NCI-H128 (cell line): ENCODE results near the gene KLF3.

Source experiments
- DNase-seq: peaks from one replicate; lab custom pipeline; 2025; ENCODE audit not compliant: unreplicated experiment; lab: John Stamatoyannopoulos, UW

Gene KLF3

DNA sequence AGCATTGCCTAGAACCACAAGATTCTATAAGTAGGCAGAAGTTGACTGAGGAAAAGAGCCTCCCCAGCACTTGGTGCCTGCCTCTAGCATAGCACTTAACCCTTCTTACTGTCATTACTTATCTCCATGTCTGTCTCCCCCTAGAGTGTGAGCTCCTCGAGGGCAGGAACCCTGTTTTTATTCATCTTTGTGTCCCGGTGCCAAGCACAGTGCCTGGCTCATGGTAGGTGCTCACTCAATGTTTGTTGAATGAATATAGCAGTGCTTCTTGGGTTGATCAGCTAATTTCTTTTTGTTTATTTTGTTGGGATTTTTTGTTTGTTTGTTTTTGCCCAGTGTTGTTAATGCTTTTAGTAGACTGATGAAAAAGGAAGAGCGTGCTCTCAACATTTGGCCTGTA is 30.3 kb downstream of the KLF3 start:
- DNase-seq, result no peak

DNA sequence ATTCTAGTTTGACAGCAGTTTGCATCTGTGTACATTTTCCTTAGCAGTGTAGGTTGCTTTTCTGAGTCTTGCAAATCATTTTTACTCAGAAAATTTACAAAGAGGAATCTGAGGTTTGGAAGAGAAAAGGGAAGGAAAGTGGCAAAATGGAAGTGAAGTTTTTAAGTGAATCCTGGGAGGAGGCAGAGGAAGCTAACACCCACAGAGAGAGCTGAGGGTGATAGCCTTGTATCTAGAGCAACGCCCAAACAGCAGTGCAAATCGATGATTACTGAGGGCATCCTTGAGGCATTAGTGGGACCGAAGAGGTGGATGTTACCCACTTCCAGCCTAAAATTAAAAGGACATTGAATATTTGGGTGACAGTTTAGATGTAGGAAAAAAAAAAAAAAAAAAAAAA is 31.8 kb downstream of the KLF3 start:
- DNase-seq, result no peak

DNA sequence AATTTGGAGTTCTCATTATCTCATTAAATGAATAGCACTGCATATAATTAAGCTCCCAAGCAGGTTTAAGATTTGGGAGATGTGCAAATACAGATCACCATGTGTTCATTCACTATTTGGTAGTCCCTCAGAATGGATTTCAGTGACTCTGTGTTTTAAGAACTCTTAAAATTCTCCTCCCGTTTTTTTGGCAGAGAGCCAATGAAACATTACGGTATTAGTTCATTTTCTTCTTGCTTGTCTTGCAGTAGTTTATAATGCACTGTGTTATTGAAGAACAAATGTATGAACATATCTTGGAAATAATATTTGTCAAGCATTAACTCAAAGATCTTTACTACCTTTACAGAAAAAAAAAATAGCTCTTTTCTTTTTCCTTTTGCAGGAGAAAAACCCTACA is 32.7 kb downstream of the KLF3 start:
- no peak for DNase-seq

DNA sequence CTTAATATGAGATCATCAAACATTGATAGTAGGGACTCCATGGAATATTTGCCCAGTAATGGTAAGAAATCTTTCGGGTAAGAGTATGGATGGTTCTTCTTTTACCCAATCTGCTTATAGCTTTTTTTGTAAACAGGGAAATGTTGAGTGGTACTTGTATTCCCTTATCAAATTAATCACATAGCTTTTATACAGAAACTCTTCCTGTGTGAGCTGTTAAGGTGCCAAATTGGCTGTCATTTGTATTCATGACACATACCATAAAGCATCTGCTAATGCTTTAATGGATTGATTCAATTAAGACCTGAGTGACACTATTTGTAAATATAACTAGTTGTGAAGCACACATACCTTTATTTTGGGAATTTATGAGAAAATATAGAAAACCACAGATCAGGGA is 34.2 kb downstream of the KLF3 start:
- no peak for DNase-seq

DNA sequence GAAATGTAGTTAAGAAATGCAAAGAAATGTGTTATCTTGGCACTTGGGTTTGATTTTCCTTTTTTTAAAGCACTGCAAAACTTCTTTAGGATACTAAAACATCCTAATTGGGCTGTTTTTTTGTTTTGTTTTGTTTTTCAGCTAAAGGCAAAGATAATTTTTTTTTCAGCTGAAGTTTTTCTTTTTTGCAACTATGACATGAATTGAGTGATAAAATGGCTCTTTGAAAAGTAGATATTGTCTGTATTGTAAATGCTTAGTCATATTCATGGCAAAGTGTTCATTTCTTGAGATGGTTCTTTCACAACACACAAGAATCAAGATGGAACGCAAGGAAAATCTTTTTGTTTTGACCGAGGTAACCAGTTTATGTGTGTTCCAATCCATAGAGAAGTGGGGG is 35.1 kb downstream of the KLF3 start:
- DNase-seq, result no peak

DNA sequence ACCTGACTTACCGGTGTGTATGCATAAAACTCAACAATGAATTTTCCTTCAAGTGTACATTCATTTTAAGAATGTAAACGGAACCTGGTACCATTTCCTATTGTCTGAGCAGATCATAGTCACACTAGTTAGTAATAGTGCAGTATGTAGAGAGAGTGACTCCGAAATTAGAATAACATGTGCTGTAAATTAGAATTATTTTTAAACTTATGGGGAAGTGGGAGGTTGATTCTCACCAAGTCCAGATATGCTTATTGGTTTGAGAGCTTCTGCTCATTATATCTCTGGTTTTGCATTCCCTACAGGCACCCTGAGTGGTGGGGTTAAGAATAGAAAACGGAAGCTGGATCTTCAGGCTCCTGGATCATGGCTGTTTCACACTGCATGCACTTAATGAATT is 39.6 kb downstream of the KLF3 start:
- DNase-seq, result no peak

DNA sequence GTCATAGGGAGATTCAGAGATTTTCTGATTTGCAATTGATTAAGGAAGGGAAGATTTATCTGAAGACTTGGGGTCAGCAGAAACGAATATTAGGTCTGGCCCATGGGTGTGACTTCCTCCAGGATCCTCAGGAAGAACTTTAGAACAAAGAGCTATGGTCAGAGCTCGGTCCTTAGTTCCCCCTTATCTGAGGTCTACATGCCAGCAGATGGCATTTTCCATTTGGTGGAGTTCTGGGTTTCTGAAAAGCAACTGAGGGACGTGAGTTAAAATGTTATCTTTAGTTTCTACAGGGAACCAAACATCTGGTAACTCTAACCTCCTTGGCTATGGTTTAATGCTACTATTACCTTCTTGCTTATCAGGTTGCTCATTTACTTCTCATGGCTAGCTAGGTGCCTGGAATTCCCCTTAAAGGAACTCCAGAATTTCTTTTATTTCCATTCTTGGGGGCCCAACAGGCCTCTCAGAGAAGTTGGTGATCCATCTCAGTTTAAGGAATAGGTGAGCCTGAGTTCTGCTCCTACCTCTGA is 40.7 kb downstream of the KLF3 start:
- no peak for DNase-seq

DNA sequence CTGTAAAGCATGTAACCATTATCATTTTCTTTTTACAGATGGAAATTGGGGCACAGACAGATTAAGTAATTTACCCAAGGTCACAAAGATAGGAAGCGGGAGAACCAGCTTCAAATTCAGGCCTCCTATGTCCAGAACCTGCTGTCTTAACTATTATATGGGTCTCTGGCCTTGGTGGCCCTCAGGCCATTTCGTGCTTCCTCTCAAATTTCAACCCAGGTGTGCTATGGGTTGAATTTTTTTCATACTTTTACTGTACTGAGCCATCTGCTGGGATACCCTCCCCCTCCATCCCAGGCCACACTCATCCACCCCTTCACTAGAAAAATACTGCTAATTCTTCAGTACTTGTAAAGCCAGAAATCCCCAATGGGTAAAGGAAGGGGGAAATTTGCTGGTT is 42.3 kb downstream of the KLF3 start:
- no peak for DNase-seq

DNA sequence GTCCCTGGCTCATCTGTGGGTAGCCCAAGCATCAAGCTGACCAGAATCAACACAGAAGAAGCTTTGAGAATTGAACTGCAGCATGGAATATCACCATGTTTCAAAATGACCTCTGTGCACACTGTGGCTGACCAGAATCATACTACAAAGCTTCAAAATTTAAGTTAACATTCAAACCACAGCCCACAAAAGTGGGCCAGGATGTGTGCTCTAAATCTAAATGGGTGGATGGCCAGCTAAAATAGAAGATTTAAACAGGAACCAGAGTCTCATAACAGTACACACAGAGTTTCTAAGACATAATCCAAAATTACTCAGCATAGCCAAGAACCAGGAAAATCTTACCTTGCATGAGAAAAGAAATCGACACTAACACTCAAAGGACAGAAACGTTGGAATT is 46.1 kb downstream of the KLF3 start:
- no peak for DNase-seq

DNA sequence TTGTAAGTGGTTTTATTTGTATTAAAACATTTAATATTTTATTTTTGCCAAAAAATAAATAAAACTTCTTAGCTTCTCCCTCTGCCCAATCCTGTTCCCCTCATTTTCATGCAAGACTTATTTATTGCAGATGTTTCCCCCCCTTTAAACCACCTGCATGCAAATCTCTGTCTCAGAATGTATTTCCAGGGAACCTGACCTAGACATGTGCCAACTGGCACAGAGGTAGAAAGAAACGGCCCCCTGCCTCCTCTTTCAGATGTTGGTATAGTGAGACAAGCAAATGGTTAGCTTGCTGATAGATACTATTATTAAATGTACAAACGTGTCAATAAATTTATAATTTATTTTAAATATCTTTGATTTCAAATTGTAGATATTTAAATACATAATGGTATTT is 47.1 kb downstream of the KLF3 start:
- DNase-seq, result no peak

DNA sequence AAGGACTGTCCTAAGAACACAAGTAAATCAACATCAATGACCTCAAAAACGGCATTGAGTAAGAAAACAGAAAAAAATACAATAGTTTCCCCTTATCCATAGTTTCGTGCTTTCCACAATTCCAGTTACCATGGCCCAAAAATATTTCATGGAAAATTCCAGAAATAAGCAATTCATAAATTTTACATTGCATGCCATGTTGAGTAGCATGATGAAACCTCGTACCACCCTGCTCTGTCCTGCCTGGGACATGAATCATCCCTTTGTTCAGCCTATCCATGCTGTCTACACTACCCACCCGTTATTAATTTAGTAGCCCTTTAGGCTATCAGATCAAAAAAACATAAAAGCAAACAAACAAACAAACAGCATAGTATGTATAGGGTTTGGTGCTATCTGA is 51.1 kb downstream of the KLF3 start:
- no peak for DNase-seq

DNA sequence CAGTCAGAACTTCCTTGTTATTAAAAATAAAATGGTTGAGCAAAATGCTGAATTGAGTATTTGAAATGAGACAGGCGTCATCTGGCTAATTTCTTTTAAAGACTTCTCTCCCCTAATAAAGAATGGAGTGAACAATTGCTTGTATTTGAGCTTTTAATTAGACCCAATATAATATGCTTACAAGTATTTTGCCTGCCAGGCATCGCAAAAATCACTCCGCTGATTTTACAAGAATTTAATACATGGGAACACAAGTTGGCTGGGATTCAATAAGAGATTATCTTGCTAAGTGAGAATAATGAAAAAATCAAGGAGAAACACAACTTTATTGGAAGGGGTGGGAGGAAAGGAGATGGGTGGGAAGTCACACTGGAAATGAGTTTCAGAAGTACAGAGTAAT is 52.3 kb downstream of the KLF3 start:
- no peak for DNase-seq

DNA sequence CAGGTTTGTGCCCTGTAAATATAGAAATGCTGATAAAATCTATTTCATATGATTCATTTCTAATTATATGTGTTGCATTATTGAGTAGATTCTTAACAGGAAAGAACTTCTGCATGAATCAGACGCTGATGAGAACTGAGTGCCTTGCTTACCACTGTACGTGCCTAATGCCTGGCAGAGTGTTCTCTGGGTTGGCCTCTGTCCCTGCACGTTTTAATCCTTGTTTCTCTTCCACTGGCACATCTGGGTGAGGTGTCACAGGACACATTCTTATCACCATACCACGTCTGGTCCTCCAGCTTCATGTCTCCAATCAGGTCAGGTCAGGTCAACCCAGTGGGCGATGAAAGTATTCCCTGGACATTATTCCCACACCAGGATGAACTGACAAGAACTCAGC is 53.6 kb downstream of the KLF3 start:
- no peak for DNase-seq

DNA sequence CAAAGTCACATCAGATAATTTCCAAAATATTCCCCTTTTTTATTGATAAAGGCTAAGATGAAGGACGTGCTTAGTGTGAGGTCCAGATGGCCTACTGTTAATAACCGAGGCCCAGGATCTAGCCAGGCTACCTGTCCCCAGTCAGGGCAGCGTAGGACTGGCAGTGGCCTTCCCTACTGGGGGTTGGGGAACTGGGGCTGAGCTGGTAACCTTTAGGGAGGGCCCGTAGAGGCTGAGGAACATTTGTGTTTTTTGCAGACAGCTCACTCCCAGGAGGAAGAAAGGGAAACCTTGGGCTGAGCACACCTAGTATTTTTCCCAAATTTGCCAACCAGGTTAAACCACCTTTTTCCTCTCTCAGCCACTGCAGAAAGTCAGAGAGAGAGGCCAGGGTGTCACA is 59.1 kb downstream of the KLF3 start:
- no peak for DNase-seq

DNA sequence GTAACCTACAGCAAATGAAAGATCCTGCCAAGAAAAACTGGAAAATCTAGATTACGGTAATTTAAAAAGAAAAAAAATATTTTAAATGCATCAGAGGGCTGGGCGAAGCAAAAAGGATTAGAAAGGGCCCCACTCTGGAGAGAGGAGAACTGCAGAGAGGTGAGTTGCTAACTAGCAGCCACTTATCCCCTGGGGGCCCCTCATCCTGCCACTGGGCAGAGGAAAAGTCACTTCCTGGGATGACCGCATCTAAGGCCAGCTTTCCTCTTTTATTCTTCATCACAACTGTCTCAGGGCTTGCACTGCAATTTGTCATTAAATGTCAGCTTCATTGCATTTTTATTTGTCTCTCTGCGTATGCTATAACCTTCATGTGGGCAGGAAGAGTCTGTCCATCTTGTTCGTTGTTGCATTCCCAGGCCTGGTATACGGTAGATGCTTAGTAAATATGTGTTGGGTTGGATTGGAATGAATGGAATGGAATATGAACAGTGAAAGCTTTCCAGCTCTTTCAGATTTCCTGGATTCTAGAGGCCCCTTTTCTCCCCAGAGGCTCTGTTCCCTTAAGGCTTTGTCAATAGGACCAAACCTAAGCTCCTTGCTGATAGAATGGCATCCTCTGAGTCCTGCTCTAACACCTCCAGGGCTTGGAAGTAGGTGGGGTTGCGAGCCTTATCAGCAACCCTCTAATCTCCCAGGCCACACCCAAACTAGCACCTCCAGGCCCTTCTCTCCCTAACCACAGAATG is 59.9 kb downstream of the KLF3 start:
- no peak for DNase-seq

DNA sequence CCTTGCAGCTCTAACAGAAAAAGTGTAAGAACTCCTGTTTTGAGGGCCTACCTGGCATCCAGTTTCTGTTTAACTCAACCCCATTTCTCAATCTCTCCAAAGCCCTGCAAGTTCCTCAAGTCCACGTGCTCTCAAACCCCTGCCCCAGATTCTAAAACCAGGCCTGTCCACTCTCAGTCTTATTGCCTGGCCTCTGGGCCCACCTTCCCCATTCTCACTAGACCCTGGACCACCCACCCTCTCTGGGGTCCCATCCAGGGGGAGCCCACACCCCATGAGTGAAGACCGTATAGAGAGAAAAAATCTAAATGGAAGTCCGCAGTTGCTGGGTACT is 60.4 kb downstream of the KLF3 start:
- no peak for DNase-seq

DNA sequence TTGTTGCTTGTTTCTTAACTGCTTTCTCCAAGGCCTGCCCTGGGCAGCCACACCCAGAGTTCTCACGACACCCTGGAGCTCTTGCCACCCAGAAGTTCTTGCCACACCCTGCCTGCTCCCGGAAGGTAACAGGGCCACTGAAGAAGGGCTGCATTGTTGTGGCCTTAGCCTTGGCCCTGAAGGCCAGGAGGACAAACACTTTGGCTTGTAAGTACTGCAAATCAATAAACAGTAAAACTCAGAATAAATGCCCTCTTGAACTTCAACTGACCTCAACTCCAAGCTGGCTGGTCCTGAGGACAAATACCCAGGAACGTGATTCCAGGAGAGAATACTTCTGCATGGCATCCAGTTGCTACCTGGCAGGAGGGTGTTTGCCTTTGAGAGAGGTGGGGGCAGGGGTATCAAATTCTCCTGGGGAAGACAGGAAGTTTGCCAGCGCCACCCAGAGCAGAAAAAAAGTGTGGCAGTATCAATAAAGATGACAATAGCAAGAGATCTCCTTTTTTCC is 64.7 kb downstream of the KLF3 start:
- no peak for DNase-seq

DNA sequence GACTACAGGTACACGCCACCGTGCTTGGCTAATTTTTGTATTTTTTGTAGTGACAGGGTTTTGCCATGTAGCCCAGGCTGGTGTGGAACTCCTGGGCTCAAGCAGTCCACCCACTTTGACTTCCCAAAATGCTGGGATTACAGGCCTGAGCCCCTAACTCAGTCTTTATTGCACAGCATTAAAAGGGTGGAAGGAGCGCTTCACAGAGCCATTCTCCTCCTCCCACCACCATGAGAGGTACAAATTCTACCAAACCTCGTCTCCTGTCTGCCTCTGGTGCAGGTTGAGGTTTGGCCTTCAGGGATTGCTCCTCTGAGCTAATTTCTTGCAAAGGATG is 66.5 kb downstream of the KLF3 start:
- no peak for DNase-seq

DNA sequence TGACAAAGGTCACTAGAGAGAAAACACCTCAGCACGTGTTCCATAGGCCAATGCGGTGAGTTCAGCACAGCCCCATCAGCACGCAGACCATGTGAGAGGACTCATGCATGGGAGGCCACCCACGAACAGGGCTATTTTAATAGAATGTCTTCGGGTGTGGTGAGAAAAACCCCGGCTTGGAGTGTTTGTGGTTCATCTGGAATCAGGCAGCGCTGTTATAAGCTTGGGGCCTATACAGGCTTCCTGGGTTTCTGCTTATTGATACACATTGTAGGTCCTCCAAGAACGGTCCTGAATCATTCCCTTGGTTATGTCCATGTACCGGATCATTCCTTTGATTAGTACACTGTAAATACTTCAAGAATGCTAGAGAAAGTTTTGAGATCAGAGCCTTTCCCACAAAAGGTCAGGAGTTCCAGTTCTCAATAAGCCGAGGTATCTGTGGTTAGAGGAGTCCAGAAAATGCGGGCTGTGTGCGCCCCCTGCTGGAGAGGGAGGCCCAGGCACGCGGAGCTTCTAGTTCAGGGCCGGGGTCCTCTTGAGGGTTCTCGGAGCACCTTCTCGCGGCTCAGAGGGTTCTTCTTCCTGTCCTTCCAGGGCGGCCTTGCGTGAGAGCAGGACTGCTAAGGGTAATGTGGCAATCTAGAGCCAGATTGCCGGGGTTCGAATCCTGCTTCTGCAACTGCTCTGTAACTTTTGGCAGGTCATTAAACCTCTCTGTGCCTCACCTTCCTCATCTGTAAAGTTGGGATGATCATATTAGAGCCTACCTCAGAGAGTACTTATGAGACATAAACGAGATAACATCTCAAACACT is 67.0 kb downstream of the KLF3 start:
- DNase-seq, result no peak

DNA sequence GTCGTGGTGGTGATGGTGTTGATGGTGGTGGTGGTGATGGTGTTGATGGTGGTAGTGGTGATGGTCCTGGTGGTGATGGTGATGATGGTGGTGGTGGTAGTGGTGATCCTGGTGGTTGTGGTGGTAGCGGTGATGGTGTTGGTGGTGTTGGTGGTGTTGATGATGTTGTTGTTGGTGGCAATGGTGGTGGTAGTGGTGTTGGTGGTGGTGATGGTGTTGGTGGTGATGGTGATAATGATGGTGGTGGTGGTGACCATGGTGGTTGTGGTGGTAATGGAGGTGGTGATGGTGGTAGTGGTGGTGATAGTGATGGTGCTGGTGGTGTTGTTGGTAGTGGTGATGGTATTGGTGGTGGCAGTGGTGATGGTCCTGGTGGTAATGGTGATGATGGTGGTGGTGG is 69.7 kb downstream of the KLF3 start:
- no peak for DNase-seq

DNA sequence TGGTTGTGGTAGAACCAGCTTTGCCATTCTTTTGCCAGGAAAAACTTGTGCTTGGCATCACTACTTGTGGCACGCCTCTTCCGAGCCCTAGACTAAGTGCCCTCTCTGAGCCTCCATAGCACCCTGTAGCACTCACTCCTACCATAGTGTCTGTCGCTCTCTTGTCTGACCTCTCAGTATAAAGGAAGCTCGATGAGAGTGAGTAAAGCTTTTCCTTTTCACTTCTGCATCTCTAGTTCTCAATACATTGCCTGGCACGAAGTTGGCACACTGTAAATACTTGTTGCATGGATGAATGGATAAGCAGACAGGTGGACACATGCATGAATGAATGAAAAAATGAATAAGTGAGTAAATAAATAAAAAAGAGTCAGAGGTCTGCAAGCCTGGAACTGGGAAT is 70.4 kb downstream of the KLF3 start:
- DNase-seq, result no peak

DNA sequence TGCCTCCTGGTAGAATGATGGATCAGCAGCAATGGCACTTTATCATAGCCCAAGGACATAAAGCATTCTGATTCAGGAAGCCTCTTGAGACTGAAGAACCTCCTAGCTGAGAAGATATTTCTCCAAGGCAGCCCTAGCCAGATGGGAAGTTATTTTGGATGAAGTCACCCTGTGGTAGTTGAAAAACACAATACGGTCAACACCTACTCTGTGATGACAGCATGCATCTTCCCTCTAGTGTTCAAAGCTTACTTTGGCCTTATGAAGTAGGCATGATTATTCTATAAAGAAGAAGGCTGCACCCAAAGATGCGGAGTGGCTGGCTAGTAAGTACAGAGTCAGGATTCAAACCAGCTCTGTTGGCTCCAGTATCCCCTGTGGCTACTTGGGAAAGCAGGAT is 70.9 kb downstream of the KLF3 start:
- no peak for DNase-seq

DNA sequence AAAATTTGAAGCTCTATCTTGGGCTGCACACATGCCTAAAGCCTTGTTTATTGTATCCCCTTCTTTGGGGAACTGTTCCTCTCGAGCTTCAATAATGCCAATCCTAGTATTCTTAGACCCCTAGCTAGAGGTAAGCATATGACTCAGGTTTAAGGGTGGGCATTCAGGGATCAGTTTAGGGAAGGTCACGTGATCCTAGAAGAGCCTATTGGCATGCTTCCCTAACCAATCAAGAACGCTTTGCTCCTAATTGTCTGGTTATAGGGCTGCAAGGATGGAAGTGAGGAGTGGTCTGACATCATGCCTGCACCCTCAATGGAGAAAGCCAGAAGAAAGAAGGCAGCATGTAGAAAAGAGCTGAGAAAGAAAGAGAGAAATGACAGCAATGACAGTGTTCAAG is 71.9 kb downstream of the KLF3 start:
- no peak for DNase-seq
